ENCODE measurements around the gene KIAA0319L. TPM values are rescaled to one million over a fixed set of nuclear protein-coding genes. Genes with fewer than 3 reads are reported as not detected.

Gene KIAA0319L
- total RNA-seq (2022; extraction: Qiagen RNA extraction; ENCODE audit: low read depth), result 13.5 to 17.4 TPM (median 15.4 TPM) in 5 replicates

GRCh38 chr1:35557118-35557610, at the start of gene KIAA0319L:
TSS of gene KIAA0319L (minus strand) at chr1:35557403. CDS start at chr1:35554491, 2,912 bp downstream.

GRCh38 chr1:35573198-35574124, 16.3 kb upstream of the KIAA0319L start, which contains the start of gene TFAP2E:
TSS of gene TFAP2E (plus strand) at chr1:35573314. CDS start at chr1:35573578, 264 bp downstream.

GRCh38 chr1:35557611-35558373, 589 bp upstream of the KIAA0319L start, which contains the start of gene NCDN:
TSS of gene NCDN (plus strand) at chr1:35557799. CDS start at chr1:35558191, 392 bp downstream.

Other genes starting within 250 kb of the KIAA0319L start
- 14.8 to 17.3 TPM (median 16.4 TPM) in 5 replicates for gene NCDN, start 396 bp upstream of the KIAA0319L start, total RNA-seq (2022; extraction: Qiagen RNA extraction; ENCODE audit: low read depth)
- 0.49 to 1.2 TPM (median 0.56 TPM) in 5 replicates for gene TFAP2E, start 15.9 kb upstream of the KIAA0319L start, total RNA-seq (2022; extraction: Qiagen RNA extraction; ENCODE audit: low read depth)
- gene PSMB2, start 84.1 kb upstream of the KIAA0319L start, total RNA-seq (2022; extraction: Qiagen RNA extraction; ENCODE audit: low read depth), result 73.9 to 115 TPM (median 108 TPM) in 5 replicates
- 12.3 to 15.0 TPM (median 14.3 TPM) in 5 replicates for gene C1orf216, start 161.5 kb upstream of the KIAA0319L start, total RNA-seq (2022; extraction: Qiagen RNA extraction; ENCODE audit: low read depth)
- gene CLSPN, start 212.6 kb upstream of the KIAA0319L start, total RNA-seq (2022; extraction: Qiagen RNA extraction; ENCODE audit: low read depth), result 8.5 to 12.8 TPM (median 9.6 TPM) in 5 replicates